Eye (tissue), 1 donor: Measurements from ENCODE around the gene SH3TC2.

Source experiments
- DNase-seq: peaks from one replicate; pipeline ENCODE4 v3.0.0-alpha.2; 2015

SH3TC2 gene

DNA sequence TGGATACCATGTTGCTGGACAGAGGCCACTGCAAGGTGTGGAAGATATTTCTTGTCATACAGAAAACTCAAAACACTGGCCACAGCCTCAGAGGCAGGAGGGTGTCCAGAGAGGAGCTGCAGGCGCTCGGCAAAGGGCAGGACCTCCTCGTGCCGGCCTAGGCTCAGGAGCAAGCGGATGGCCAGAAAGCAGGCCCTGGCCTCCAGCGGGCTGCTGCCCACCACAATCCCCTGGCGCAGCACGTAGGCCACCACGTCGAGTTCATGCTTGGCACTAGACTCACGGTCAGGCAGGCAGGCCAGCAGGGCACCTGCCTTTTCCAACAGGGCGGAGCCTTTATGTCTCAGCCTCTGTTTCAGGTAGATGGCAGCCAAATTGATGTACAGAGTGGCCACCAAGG, 35.2 kb downstream of the SH3TC2 start:
- no peak for DNase-seq

- DNase-seq: no peak
Measured at GRCh38 chr5:149024943-149025342, 37.9 kb downstream of the SH3TC2 start.

- no peak for DNase-seq
Measured at GRCh38 chr5:149024477-149024876, 38.4 kb downstream of the SH3TC2 start.

DNA sequence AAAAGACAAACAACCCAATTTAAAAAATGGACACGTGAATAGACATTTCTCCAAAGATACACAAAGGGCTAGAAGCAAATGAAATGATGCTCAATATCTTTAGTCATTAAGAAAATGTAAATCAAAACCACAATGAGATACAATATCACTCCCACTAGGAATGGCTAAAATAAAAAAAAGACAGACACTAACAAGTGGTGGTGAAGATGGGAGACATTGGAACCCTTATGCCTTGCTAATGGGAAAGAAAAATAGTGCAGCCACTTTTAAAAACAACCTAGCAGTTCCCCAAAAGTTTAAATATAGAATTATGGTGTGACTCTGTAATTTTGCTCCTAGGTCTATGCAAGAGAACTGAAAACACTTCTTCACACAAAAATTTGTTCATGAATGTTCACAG, 40.7 kb downstream of the SH3TC2 start:
- no peak for DNase-seq

GRCh38 chr5:149019679-149020078, 43.2 kb downstream of the SH3TC2 start:
- peak; percentile 60 for DNase-seq

DNA sequence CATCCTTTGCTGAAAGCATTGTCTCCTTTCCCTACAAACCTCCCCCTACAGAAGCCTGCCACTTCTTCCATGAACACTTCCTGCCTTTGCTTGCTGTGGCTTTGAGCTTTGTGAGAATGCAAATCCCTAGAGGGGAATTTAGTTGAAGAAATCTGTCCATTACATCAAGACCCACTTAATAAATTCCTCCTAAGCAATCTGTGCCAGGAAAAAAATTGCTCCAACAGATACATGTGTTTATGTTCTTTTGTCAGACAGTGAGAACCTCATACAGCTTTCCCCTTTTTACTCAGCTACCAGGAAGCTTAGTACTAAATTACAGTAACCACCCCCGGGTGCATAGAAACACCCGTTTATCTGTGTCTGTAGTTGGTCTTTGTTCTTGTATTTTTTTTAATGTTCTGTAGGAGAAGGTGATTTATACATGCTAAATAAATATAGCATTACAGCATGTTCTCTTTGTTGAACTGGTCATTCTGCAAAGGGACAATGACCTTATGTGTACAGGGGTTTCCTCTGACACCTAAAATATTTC, 43.9 kb downstream of the SH3TC2 start:
- DNase-seq: no peak

DNA sequence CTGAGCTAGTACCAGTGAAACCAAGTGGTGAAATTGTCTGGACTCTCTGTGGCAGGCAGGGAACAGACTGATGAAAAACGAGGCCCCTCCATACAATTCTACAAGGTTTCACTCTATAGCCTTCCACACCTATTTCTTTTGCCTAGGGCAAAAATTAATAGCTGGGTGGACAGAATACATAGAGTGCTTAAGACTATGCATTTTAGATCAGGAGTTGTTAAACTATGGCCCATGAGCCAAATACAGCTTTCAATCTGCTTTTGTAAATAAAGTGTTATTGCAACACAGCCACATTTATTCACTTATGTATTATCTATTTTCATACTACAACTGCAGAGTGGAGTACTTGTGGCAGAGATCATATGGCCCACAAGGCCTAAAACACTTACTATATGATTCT, 45.2 kb downstream of the SH3TC2 start:
- no peak for DNase-seq

DNA sequence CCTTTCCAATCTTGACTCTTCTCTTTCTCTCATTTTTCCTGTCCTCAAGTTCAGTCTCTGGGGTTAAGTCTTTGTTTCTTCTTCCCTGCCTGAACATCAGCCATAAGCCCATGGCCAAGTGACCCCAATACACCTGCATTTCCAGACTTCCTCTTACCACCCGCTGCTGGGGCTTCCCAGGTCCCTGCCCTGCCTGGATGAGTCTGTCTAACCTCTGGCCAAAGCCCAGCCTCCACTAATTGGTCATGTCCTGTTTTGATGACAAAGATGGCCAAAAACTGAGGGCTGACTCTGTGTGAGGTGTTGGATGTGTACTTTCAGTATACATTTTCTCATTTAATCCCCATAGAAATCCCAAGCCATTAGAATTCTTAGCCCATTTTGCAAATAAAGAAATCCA, 47.3 kb downstream of the SH3TC2 start:
- no peak for DNase-seq

GRCh38 chr5:149015126-149015525, 47.7 kb downstream of the SH3TC2 start:
- DNase-seq: no peak

- DNase-seq: no peak
Measured at GRCh38 chr5:149014571-149015031, 48.3 kb downstream of the SH3TC2 start.

DNA sequence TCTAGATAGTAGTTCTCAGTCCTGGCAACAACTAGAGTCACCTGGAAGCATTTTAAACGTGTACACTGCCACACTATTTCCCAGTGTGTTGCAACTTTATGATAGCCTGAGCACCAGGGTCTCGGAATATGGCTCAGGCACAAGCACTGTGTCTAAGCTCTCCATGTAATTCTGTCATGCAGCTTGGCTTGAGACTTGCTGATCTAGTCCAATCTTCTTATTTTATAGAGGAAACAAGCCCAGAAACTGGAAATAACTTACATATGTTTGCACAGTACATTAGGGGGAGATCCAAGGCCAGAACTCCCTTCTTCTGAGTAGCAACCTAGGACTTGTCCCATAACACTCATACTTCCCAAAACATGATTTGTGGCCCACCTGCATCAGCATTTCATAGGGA, 49.1 kb downstream of the SH3TC2 start:
- DNase-seq: no peak

DNA sequence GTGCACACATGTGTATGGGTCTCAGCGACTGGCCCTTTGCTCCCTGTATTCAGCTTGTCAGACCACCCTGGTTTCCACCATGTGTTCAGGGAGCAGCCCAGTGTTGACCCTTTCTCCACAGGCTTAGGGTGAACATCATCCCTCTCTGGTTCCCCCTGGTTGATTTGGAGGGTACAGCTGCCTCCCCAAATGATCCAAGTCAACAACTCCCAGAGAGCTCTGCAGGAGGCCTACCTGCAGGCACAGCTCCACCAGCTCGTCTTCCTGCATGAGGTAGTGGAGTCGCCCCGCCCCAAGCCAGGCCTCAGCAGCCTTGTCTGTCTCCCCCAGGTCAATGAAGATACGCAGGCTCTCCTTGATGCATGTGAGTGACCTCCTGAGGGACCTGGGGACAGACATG, 50.5 kb downstream of the SH3TC2 start:
- no peak for DNase-seq

GRCh38 chr5:149011728-149012127, 51.1 kb downstream of the SH3TC2 start:
- DNase-seq: no peak

DNA sequence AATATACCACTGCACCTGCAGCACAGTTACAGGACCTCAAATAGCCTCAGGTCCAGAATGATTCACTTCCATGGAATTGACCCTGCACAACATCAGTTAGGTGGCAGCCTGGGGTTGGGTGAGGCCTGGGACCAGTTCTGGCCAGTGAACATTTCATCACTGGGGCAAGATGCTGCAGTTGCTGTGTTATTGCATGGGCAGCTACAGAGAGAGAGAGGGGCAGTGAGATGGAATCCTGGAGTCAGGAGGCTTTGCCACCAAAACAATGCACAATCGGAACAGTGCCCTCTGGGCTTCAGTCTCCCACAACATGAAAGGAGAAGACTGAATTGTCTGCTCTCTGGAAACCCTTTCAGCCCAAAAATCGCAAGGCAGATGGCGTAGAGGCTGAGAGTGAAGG, 51.8 kb downstream of the SH3TC2 start:
- no peak for DNase-seq

DNA sequence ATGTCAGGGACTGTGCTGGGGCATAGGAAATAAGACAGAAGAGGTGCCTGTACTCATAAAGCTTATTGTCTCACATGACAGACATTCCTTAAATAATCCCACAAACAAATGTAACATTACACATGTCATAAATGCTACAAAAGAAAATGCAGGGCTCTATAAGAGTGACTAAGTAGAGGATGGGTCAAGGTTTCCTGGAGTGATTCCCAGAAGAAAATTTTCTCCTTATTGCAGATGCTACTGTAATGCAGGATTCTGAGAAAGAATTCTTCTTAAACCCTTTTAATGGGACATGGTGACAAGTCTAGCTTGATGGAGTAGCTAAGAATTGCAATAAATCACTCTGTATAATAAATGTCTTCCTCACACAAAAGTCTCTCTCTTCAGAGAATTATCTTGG, 55.7 kb downstream of the SH3TC2 start:
- no peak for DNase-seq

DNA sequence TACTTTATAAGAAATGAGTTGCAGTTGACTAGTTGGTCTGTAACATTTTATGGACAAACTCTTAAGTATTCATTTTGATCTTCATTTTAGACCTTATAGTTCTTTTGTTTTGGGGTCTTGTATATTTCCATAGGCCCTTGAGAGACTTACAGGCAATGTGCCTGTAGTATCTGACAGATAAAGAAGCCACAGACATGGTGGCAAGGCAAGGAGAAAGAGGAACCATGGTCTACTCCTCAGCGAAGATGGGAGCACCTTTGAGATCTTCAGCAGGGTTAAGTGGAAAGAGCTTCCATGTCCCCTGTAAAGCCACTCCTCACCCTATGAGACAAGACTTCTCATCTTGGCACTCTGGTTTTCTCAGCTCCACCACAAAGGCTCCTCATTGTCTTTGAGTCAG, 56.4 kb downstream of the SH3TC2 start:
- DNase-seq: no peak

DNA sequence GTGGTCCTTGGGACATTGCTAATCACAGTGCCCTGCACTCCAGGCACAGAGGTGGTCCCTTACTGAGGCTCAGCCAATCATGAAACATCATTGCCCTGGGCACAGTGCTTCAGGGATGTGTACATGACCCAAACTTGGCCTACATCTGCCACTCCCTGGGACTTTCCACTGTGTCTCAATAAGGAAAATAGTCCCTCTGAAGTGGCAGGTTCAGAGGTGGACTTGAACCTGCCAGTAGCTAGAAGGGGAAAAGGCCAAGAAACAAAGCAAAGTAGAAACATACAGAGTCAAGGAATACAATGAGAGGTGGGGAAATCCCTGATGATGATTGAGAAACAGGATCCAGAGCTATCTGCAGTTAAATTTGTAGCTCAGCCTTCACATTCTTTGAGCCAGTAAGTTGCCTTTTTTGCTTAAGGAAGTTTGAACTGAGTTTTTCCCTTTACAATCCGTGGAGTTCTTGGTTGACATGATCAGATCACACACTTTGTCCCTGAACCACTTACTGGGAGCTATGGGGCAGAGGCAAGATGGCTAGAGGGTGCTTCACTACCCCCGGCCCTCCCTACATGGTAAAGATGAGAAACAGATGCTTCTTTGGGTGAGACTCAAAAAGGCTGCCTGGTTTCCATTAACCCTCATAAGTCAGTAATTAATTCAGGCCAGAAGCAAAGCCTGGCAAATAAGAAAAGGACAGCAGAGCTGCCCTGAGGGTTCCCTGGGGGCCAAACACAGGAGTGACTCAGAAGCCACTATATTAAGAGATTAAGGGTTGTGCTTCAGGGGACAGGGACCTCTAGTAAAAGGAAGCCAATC, 57.6 kb downstream of the SH3TC2 start:
- DNase-seq: no peak

DNA sequence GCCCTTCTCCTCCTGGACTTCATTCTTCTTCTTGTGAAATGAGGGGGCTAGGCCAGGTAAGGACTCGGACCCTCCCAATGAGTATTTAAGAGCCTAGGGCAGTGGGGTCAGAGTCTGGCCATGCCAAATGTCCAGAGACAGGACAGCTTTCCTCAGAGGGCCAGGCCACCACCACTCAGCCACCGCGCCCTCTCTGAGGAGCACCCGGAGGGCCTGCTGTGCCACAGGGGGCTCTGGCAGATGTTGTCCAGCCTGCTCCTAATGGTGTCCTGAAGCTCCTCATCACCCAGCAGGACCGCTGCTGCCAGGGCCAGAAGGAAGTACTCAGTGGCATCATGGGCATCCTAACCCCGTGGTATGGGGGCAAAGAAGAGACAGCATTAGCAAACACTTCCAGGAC, 58.3 kb downstream of the SH3TC2 start:
- DNase-seq: no peak

DNA sequence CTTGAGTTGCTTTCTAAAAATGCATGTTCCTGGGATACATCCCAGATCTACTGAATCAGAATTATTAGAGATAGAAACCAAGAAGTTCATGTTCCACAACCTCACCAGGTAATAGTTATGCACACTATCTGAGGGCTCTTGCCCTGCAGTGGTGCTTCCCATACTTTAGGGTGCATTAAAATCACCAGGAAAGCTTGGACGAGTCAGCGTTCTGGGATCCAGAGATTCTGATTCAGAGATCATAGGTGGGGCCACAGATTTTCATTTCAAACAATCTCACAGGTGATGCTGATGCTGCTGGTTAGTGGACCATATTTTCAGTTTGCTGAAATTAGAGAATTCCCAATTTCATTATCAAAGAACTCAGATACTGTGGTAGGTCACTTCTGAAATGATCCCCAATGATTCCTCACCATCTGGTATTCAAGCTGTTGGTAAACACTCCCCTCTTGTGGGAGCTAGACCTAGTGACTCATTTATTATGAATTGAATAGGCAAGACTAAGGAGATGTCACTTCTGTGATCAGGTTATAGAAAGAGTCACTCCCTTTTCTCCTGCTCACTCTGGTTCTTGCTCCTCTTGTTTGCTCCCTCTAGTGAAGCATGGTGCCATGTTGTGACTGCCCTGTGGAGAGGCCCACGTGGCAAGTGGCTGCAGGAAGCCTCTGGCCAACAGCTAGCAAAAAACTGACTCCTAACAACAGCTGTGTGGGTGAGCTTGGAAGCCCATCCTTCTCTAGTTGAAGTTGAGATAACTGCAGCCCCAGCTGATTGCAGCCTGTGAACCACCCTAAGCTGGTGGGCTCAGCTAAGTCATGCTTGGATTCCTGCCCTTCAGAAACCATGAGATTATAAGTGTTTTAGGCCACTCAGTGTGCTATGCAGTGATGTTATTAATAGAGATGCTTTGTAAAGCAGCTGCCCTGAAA, 59.8 kb downstream of the SH3TC2 start:
- no peak for DNase-seq

DNA sequence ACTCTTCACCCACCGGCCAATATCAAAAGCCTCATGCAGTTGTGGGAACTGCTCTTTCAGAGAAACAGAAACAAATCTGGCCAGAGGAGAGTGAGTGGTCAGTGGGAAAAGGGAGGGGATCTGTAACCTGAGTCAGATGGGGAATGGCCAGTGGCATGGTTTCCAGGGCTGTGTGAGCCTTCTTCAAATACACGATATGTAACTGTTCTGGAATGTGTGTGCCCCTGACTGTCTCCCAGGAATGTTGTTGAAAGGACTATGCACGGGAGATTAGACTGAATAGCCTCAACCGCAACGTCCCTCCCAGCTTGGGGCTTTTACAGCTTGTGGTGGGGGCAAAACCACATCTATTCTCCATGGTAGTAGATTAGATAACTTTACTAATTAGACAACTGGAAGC, 60.8 kb downstream of the SH3TC2 start:
- peak; percentile 69 for DNase-seq

DNA sequence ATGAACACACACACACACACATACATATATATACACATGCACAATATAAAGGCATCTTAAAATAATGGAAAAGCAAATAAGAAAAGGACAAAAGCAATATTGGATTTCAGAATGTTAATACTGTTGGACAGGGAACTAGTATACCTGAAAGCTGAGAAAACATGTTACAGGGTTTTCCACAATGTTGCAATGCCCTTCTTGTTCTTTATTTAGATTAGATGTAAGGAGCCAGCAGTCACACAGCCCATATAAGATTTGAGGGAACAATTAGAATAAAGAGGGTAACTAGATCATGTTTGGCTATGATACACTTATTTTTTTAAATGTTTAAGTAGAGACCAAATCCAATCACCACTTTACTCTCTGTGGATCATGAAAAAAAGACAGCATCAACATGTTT, 61.7 kb downstream of the SH3TC2 start:
- DNase-seq: no peak

DNA sequence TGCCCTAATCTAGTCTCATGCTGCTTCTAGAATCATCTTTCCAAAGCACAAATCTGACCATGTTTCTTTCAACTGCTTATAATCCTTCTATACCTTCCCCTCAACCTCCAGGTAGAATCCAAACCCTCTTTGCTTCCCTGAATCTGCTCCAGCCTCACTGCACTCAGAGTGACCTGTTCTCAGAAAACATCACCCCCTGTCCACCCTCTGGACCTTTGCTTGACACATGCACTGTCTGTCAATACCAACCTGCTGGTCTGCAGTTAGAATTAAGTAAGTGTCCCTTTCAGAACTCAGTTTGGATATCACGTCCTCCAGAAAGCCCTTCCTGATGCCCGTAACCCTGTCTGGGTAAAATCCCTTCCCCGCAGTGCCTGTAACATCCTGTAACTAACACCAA, 63.1 kb downstream of the SH3TC2 start:
- DNase-seq: no peak

- peak; percentile 69 for DNase-seq
Measured at GRCh38 chr5:148998174-148998797, 64.6 kb downstream of the SH3TC2 start.
